DOHH2 (cell line): ENCODE results near the gene NCKAP5.

ENCODE experiments used
- EZH2phosphoT487 ChIP-seq: fragments of 200-600 bp; sonication (generic); IDR thresholded peaks from 2 replicates; pipeline ENCODE4 v1.6.1; 2017; ENCODE audit warnings: borderline replicate concordance, mild to moderate bottlenecking, antibody characterized with exemption, low read length, moderate library complexity, mixed read lengths
- TF ChIP-seq, protein P1 (sequence below): fragments of 200-600 bp; sonication (generic); IDR thresholded peaks from one replicate; pipeline ENCODE4 v1.5.1; 2014; ENCODE audit warnings: antibody characterized with exemption, mild to moderate bottlenecking, low read depth, low read length; ENCODE audit not compliant: poor library complexity, severe bottlenecking

DNA sequence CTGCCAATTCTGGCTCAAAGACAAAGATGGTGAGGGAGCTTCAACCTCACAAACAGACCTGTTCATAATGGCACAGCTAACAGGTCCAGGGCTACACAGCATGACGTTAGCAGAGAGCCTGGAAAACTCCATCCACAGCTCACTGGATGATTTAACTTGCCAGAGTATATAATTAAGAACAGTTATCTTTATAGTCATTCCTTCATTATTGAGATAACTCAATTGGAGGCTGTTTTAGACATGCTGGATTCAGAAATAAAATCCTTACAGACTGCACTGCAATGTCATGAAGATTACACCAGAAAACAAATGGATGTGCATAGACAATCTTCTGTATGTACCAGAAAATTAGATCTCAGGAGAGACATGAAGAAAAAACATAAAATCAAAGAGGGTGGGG lies 843.1 kb downstream of the NCKAP5 start:
- TF ChIP-seq, protein P1, sequence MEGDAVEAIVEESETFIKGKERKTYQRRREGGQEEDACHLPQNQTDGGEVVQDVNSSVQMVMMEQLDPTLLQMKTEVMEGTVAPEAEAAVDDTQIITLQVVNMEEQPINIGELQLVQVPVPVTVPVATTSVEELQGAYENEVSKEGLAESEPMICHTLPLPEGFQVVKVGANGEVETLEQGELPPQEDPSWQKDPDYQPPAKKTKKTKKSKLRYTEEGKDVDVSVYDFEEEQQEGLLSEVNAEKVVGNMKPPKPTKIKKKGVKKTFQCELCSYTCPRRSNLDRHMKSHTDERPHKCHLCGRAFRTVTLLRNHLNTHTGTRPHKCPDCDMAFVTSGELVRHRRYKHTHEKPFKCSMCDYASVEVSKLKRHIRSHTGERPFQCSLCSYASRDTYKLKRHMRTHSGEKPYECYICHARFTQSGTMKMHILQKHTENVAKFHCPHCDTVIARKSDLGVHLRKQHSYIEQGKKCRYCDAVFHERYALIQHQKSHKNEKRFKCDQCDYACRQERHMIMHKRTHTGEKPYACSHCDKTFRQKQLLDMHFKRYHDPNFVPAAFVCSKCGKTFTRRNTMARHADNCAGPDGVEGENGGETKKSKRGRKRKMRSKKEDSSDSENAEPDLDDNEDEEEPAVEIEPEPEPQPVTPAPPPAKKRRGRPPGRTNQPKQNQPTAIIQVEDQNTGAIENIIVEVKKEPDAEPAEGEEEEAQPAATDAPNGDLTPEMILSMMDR: no peak
- TF ChIP-seq EZH2phosphoT487: no peak
